NCI-H345 treated with DMSO at 0.1 percent for 48 hours (cell line): ENCODE data around the gene PVALB.
"Not testable (repeated sequence)": the region's sequence is repeated elsewhere in the genome, so short reads cannot be mapped to it uniquely, and the experiment has no call there.

Experiments
- DNase-seq: peaks from one replicate; lab custom pipeline; 2025; ENCODE audit not compliant: unreplicated experiment; lab: John Stamatoyannopoulos, UW

PVALB gene

GRCh38 chr22:36758792-36759271, 58.0 kb downstream of the PVALB start:
- DNase-seq = no peak

GRCh38 chr22:36757668-36758211, 59.1 kb downstream of the PVALB start:
- peak; percentile 44 for DNase-seq

- no peak for DNase-seq
Observed at GRCh38 chr22:36756746-36757655, 59.8 kb downstream of the PVALB start.

GRCh38 chr22:36756031-36756430, 60.8 kb downstream of the PVALB start:
- no peak for DNase-seq

- DNase-seq = no peak
Observed at GRCh38 chr22:36755316-36755715, 61.5 kb downstream of the PVALB start.

GRCh38 chr22:36754881-36755280, 62.0 kb downstream of the PVALB start:
- DNase-seq = not testable (repeated sequence)

GRCh38 chr22:36753916-36754315, 62.9 kb downstream of the PVALB start:
- no peak for DNase-seq

GRCh38 chr22:36753120-36753802, 63.6 kb downstream of the PVALB start:
- no peak for DNase-seq
